NCI-H1092 treated with DMSO at 0.1 percent for 48 hours (cell line): ENCODE measurements around the gene SLC45A1.

ENCODE experiments used
- DNase-seq: peaks from one replicate; lab custom pipeline; 2025; lab: John Stamatoyannopoulos, UW

Gene SLC45A1

GRCh38 chr1:8352886-8353785 is 35.2 kb downstream of the SLC45A1 start:
- DNase-seq, result no peak

- no peak for DNase-seq
Observed at GRCh38 chr1:8354038-8354437, 36.1 kb downstream of the SLC45A1 start.

- no peak for DNase-seq
Observed at GRCh38 chr1:8355439-8356255, 37.7 kb downstream of the SLC45A1 start.

- DNase-seq, result no peak
Observed at GRCh38 chr1:8356256-8357209, 38.6 kb downstream of the SLC45A1 start.

GRCh38 chr1:8357329-8358101 is 39.6 kb downstream of the SLC45A1 start:
- DNase-seq, result no peak

- DNase-seq, result no peak
Observed at GRCh38 chr1:8358241-8358896, 40.5 kb downstream of the SLC45A1 start.

GRCh38 chr1:8358897-8359616 is 41.1 kb downstream of the SLC45A1 start:
- no peak for DNase-seq

GRCh38 chr1:8359617-8360481 is 41.9 kb downstream of the SLC45A1 start:
- DNase-seq, result no peak

- no peak for DNase-seq
Observed at GRCh38 chr1:8360493-8361197, 42.7 kb downstream of the SLC45A1 start.

GRCh38 chr1:8361198-8361849 is 43.4 kb downstream of the SLC45A1 start:
- no peak for DNase-seq

GRCh38 chr1:8362701-8363101 is 44.8 kb downstream of the SLC45A1 start:
- DNase-seq, result no peak

- no peak for DNase-seq
Observed at GRCh38 chr1:8363186-8363766, 45.4 kb downstream of the SLC45A1 start.

- DNase-seq, result no peak
Observed at GRCh38 chr1:8363767-8364301, 45.9 kb downstream of the SLC45A1 start.

- no peak for DNase-seq
Observed at GRCh38 chr1:8364528-8365442, 46.9 kb downstream of the SLC45A1 start.

- no peak for DNase-seq
Observed at GRCh38 chr1:8365661-8366362, 47.9 kb downstream of the SLC45A1 start.
